Activated B cell treated with CpG ODN at 0.5 μM for 24 hours (primary cell): Measurements from ENCODE around the gene OR51D1. TPM values are rescaled to one million over a fixed set of nuclear protein-coding genes. Genes with fewer than 3 reads are reported as not detected.

Experiments used
- ATAC-seq: fragments of 200-7000 bp; cut with Tn5 transposase; one replicate; pipeline ENCODE4 v1.10.0; 2021; ENCODE audit warnings: low read depth, mild to moderate bottlenecking, moderate library complexity
- CTCF ChIA-PET: fragments of 350-600 bp; sonication (Branson Sonifier 250); formaldehyde crosslinking; loops from one replicate; lab custom pipeline; 2021; ENCODE audit warnings: antibody characterized with exemption; lab: Charles Lee
- POLR2A ChIA-PET: fragments of 350-600 bp; sonication (Branson Sonifier 250); formaldehyde crosslinking; loops from one replicate; lab custom pipeline; 2021; ENCODE audit warnings: antibody characterized with exemption; lab: Charles Lee
- DNase-seq: peaks from one replicate; pipeline ENCODE4 v3.0.0; 2022
- H3K27ac Mint-ChIP-seq: one replicate; pipeline ENCODE4 v1.8.0; 2020; ENCODE audit warnings: mixed read lengths
- H3K27me3 Mint-ChIP-seq: one replicate; pipeline ENCODE4 v1.8.0; 2021; ENCODE audit warnings: mixed read lengths
- H3K36me3 Mint-ChIP-seq: one replicate; pipeline ENCODE4 v1.8.0; 2021; ENCODE audit warnings: low read depth, mixed read lengths
- H3K4me1 Mint-ChIP-seq: one replicate; pipeline ENCODE4 v1.8.0; 2021; ENCODE audit warnings: mixed read lengths
- H3K4me3 Mint-ChIP-seq: one replicate; pipeline ENCODE4 v1.8.0; 2020; ENCODE audit warnings: mild to moderate bottlenecking, mixed read lengths
- H3K9me3 Mint-ChIP-seq: one replicate; pipeline ENCODE4 v1.8.0; 2020; ENCODE audit warnings: mixed read lengths
- intact Hi-C: fragments of 100-400 bp; cut with micrococcal nuclease; formaldehyde crosslinking; loops from one replicate; pipeline ENCODE4 v1.15.1; 2024
- total RNA-seq: library from RNA; stranded (reverse); gene quantifications from 2 replicates; pipeline ENCODE4 v1.2.3, GENCODE V29; 2022
- TF ChIP-seq, protein P1 (sequence below): fragments of 200-600 bp; IDR thresholded peaks from one replicate; pipeline ENCODE4 v1.8.0; 2022; ENCODE audit warnings: antibody characterized with exemption, mild to moderate bottlenecking

Gene OR51D1
- total RNA-seq, 1 donor from 2014 or later: not detected

DNA sequence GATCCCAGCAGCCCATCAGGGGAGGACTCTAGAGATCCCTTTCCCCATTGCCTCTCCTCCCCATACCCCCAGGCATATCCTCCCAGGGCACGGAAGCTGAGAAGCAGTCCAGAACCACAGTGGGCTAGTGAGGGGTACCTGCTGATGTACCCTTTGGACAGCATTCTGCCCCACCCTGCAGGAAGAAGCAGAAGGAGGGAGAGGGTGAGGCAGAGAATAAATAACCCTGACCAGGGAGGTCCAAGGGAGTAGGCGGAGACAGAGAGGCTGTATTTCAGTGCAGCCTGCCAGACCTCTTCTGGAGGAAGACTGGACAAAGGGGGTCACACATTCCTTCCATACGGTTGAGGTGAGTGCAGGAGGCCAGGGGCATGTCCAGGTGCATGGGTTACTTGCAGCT is 6.4 kb downstream of the OR51D1 start, which contains the start of gene OR51E1:
Gene OR51E1, plus strand, starts transcription at position 301 of the 400 bp plus-strand sequence. CDS start 8,545 bp downstream, outside the sequence.
- no peak for DNase-seq
- no peaks in the 10 kb centered on the region for H3K36me3 Mint-ChIP-seq
- no peak for ATAC-seq
- ChIA-PET POLR2A (no interaction called here), CTCF (no interaction called here)
- intact Hi-C loops: no loop called here
- H3K4me3 Mint-ChIP-seq: no peak within 1 kb of the TSS
- H3K9me3 Mint-ChIP-seq: no peaks in the 10 kb centered on the region
- H3K27ac Mint-ChIP-seq: no peak within 1 kb of the TSS
- H3K27me3 Mint-ChIP-seq: peaks cover 7% of the 10 kb centered on the region
- H3K4me1 Mint-ChIP-seq: no peaks in the 10 kb centered on the region
- TF ChIP-seq, protein P1, sequence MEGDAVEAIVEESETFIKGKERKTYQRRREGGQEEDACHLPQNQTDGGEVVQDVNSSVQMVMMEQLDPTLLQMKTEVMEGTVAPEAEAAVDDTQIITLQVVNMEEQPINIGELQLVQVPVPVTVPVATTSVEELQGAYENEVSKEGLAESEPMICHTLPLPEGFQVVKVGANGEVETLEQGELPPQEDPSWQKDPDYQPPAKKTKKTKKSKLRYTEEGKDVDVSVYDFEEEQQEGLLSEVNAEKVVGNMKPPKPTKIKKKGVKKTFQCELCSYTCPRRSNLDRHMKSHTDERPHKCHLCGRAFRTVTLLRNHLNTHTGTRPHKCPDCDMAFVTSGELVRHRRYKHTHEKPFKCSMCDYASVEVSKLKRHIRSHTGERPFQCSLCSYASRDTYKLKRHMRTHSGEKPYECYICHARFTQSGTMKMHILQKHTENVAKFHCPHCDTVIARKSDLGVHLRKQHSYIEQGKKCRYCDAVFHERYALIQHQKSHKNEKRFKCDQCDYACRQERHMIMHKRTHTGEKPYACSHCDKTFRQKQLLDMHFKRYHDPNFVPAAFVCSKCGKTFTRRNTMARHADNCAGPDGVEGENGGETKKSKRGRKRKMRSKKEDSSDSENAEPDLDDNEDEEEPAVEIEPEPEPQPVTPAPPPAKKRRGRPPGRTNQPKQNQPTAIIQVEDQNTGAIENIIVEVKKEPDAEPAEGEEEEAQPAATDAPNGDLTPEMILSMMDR: no peak

DNA sequence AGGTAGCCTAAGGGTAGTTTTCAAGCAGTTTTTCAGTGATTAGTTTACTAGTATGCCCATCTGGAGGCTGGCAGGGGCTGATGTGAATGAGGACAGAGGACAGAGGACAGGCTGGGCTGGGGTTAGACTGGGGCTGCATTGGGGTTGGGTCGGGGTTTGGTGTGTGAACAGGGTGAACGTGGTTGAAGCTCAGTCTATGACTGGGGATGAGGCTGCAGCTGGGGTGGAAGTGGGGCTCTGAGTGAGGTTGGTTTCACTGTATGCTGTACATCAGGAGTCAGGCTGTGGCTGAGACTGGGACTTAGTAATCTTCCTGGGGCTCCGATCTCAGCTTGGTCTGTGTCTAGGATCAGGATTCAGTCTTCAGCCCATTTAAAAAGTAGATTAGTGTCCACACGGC is 7.0 kb downstream of the OR51D1 start:
- Mint-ChIP-seq H3K36me3 (no peaks in the 10 kb centered on the region), H3K27ac (no peak overlapping the region), H3K4me1 (no peaks in the 10 kb centered on the region), H3K9me3 (no peaks in the 10 kb centered on the region), H3K27me3 (peaks cover 8% of the 10 kb centered on the region), H3K4me3 (no peak overlapping the region)
- no peak for DNase-seq
- POLR2A ChIA-PET: no interaction called here
- ATAC-seq: no peak
- TF ChIP-seq, protein P1: no peak
- CTCF ChIA-PET: interaction anchor here (1.2 kb wide), 1 partner anchor 8 kb away, joined by 3 read pairs; no protein-coding TSS in a partner anchor
- intact Hi-C loops: no loop called here

DNA sequence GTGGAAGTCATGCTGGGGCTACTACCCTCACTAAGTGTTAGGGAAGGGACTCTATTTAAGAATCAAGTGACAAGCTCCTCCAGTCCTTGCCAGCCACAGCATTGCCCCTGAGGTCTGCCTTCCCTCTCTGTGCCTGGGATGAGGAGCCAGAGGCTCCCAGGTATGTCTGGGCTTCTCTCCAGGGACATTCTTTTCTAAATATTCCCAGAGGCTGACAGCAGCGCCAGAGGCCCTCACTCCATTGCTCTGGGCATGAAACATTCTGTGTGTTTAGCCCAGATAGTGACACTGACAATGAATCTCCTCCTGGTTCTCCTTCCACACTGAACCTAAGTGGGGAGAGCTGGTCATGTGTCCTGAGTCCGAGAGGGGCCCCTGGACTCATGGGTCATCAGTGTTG is 8.7 kb downstream of the OR51D1 start:
- intact Hi-C loops: no loop called here
- ATAC-seq (no peak), DNase-seq (no peak)
- Mint-ChIP-seq H3K9me3 (no peaks in the 10 kb centered on the region), H3K4me3 (no peak overlapping the region), H3K27ac (no peak overlapping the region), H3K27me3 (peaks cover 13% of the 10 kb centered on the region), H3K4me1 (no peaks in the 10 kb centered on the region), H3K36me3 (no peaks in the 10 kb centered on the region)
- CTCF ChIA-PET: interaction anchor here (1.0 kb wide), 1 partner anchor 9 kb away, joined by 3 read pairs; the partner anchor contains the start of gene OR51D1
- TF ChIP-seq, protein P1: no peak
- POLR2A ChIA-PET: no interaction called here

DNA sequence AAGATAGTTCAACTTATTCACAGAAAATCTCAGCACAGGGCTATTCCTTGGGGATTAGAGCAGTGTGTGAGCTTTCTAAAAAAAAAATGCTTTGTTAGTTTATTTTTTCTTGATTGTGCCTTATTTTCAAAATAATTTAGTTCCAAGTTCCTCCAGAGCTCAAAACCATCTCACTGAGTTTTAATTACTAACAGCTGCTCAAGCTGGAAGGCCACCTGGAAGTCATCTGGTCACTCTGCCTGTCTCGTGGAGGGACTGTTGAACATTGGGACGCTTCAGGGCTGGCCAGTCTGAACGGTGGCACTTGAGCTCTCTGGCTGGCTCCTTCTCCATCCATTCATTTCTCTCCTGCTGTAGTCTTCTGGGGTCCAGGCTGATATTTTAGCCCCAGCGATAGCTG is 10.5 kb downstream of the OR51D1 start:
- CTCF ChIA-PET: no interaction called here
- DNase-seq: no peak
- intact Hi-C loops: no loop called here
- Mint-ChIP-seq H3K9me3 (no peaks in the 10 kb centered on the region), H3K27ac (no peak overlapping the region), H3K27me3 (peaks cover 11% of the 10 kb centered on the region), H3K4me1 (no peaks in the 10 kb centered on the region), H3K36me3 (no peaks in the 10 kb centered on the region), H3K4me3 (no peak overlapping the region)
- POLR2A ChIA-PET: no interaction called here
- TF ChIP-seq, protein P1: no peak
- ATAC-seq: no peak

DNA sequence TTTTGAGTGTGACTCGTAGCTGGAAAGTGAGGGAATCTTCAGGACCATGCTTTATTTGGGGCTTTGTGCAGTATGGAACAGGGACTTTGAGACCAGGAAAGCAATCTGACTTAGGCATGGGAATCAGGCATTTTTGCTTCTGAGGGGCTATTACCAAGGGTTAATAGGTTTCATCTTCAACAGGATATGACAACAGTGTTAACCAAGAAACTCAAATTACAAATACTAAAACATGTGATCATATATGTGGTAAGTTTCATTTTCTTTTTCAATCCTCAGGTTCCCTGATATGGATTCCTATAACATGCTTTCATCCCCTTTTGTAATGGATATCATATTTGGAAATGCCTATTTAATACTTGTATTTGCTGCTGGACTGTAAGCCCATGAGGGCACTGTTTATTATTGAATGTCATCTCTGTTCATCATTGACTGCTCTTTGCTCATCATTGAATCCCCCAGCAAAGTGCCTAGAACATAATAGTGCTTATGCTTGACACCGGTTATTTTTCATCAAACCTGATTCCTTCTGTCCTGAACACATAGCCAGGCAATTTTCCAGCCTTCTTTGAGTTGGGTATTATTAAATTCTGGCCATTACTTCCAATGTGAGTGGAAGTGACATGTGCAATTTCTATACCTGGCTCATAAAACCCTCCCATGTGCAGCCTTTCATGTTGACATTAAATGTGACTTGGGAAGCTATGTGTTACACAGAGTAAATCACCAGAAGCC is 17.5 kb downstream of the OR51D1 start:
- Mint-ChIP-seq H3K27me3 (peaks cover 6% of the 10 kb centered on the region), H3K9me3 (no peaks in the 10 kb centered on the region), H3K4me1 (no peaks in the 10 kb centered on the region), H3K36me3 (no peaks in the 10 kb centered on the region), H3K4me3 (no peak overlapping the region), H3K27ac (no peak overlapping the region)
- DNase-seq (no peak), ATAC-seq (no peak)
- intact Hi-C loops: no loop called here
- CTCF ChIA-PET: no interaction called here
- POLR2A ChIA-PET: no interaction called here
- TF ChIP-seq, protein P1: no peak
